ENCODE measurements around the gene BABAM2.

GRCh38 chr2:28276807-28277206 is 386.3 kb downstream of the BABAM2 start:
- TF ChIP-seq PATZ1 (tag by site-specific recombination; IDR thresholded peaks at IDR 0.05) (no peak), ZNF311 (tag by site-specific recombination; IDR thresholded peaks at IDR 0.05; ENCODE audit: borderline replicate concordance) (no peak)
